HFFc6 (cell line): ENCODE results near the gene PDGFB. TPM values are rescaled to one million over a fixed set of nuclear protein-coding genes. Genes with fewer than 3 reads are reported as not detected.

Source experiments
- DNase-seq: peaks from one replicate; pipeline ENCODE4 v3.0.0-alpha.2; 2018
- H3K27ac Mint-ChIP-seq: 2 replicates; pipeline ENCODE4 v1.8.0; 2020; ENCODE audit warnings: mild to moderate bottlenecking, mixed read lengths
- H3K27me3 Mint-ChIP-seq: 2 replicates; pipeline ENCODE4 v1.8.0; 2021; ENCODE audit warnings: mild to moderate bottlenecking, moderate library complexity, mixed read lengths; ENCODE audit not compliant: insufficient read depth
- H3K36me3 Mint-ChIP-seq: 2 replicates; pipeline ENCODE4 v1.8.0; 2021; ENCODE audit warnings: low read depth, mixed read lengths
- H3K4me1 Mint-ChIP-seq: 2 replicates; pipeline ENCODE4 v1.8.0; 2020; ENCODE audit warnings: low read depth, mixed read lengths
- H3K4me3 Mint-ChIP-seq: 2 replicates; pipeline ENCODE4 v1.8.0; 2020; ENCODE audit warnings: mild to moderate bottlenecking, moderate library complexity, mixed read lengths
- H3K9me3 Mint-ChIP-seq: 2 replicates; pipeline ENCODE4 v1.8.0; 2020; ENCODE audit warnings: mild to moderate bottlenecking, mixed read lengths
- CTCF ChIP-seq: fragments of 200-600 bp; sonication (generic); IDR thresholded peaks from 2 replicates; pipeline ENCODE4 v1.5.0; 2021; ENCODE audit warnings: antibody characterized with exemption, mild to moderate bottlenecking
- total RNA-seq, 6 experiments: library from RNA; stranded (reverse); fragmentation: NEBNext Ultra II Directional; extraction: Animal tissue kit (Norgen Biotek cat#: 25700); gene quantifications; 2 replicates in 1 of 6; 3 replicates in 5 of 6; pipeline ENCODE4 v1.2.3, GENCODE V29; 2021

PDGFB gene
- total RNA-seq, 6 experiments from 2014 or later: not detected

GRCh38 chr22:39268645-39269044, 23.9 kb upstream of the PDGFB start:
- no peaks in the 10 kb centered on the region for H3K36me3 Mint-ChIP-seq
- H3K27ac Mint-ChIP-seq: no peak overlapping the region
- no peak for TF ChIP-seq CTCF
- peaks cover 4% of the 10 kb centered on the region; the same call in 1 of the 2 replicates for H3K9me3 Mint-ChIP-seq
- H3K4me3 Mint-ChIP-seq: no peak overlapping the region
- DNase-seq: no peak
- peaks cover 18% of the 10 kb centered on the region for H3K4me1 Mint-ChIP-seq
- H3K27me3 Mint-ChIP-seq: peaks cover 4% of the 10 kb centered on the region

- peaks cover 18% of the 10 kb centered on the region for H3K4me1 Mint-ChIP-seq
- no peak overlapping the region for H3K4me3 Mint-ChIP-seq
- DNase-seq: no peak
- peaks cover 4% of the 10 kb centered on the region; the same call in 1 of the 2 replicates for H3K9me3 Mint-ChIP-seq
- peaks cover 4% of the 10 kb centered on the region for H3K27me3 Mint-ChIP-seq
- H3K36me3 Mint-ChIP-seq: no peaks in the 10 kb centered on the region
- no peak for TF ChIP-seq CTCF
- no peak overlapping the region for H3K27ac Mint-ChIP-seq
Observed at GRCh38 chr22:39267974-39268373, 23.2 kb upstream of the PDGFB start.

GRCh38 chr22:39266398-39267030, 21.7 kb upstream of the PDGFB start:
- peak; percentile 13 for DNase-seq
- Mint-ChIP-seq H3K4me1 (peaks cover 18% of the 10 kb centered on the region), H3K9me3 (peaks cover 14% of the 10 kb centered on the region), H3K27ac (peak overlapping the region; percentile 71), H3K36me3 (peaks cover 9% of the 10 kb centered on the region), H3K4me3 (no peak overlapping the region), H3K27me3 (peaks cover 5% of the 10 kb centered on the region)
- no peak for TF ChIP-seq CTCF

GRCh38 chr22:39265143-39265886, 20.5 kb upstream of the PDGFB start:
- H3K27me3 Mint-ChIP-seq: peaks cover 4% of the 10 kb centered on the region
- H3K4me1 Mint-ChIP-seq: peaks cover 18% of the 10 kb centered on the region
- H3K9me3 Mint-ChIP-seq: peaks cover 21% of the 10 kb centered on the region
- no peak for TF ChIP-seq CTCF
- H3K36me3 Mint-ChIP-seq: peaks cover 19% of the 10 kb centered on the region
- no peak overlapping the region for H3K4me3 Mint-ChIP-seq
- no peak for DNase-seq
- H3K27ac Mint-ChIP-seq: no peak overlapping the region

- DNase-seq: no peak
- H3K36me3 Mint-ChIP-seq: peaks cover 19% of the 10 kb centered on the region
- peaks cover 21% of the 10 kb centered on the region for H3K9me3 Mint-ChIP-seq
- no peak for TF ChIP-seq CTCF
- H3K27ac Mint-ChIP-seq: no peak overlapping the region
- no peak overlapping the region for H3K4me3 Mint-ChIP-seq
- H3K4me1 Mint-ChIP-seq: peaks cover 18% of the 10 kb centered on the region
- H3K27me3 Mint-ChIP-seq: peaks cover 4% of the 10 kb centered on the region
Observed at GRCh38 chr22:39264349-39265038, 19.7 kb upstream of the PDGFB start.
